Pancreas (tissue), 10 donors: Measurements from ENCODE around the gene KCNQ4. TPM values are rescaled to one million over a fixed set of nuclear protein-coding genes. Genes with fewer than 3 reads are reported as not detected.

ENCODE experiments used
- ATAC-seq, 4 donors: fragments of 200-7000 bp; cut with Tn5 transposase; one replicate each; pipeline versions ENCODE4 v1.8.0 to v1.9.1; 2020; ENCODE audit warnings: mild to moderate bottlenecking in 4 of 4, moderate library complexity in 4 of 4
- DNase-seq, 6 donors: peaks; one replicate each; pipeline ENCODE4 v3.0.0-alpha.2; 2020
- FAIRE-seq: peaks from 2 replicates; lab custom pipeline; 2012; peaks lifted over from hg19 to GRCh38; lab: Jason Lieb, UNC
- H3K27ac ChIP-seq, 4 donors: fragments of 200-600 bp; sonication (generic); 1 replicate in 3 of 4; 2 replicates in 1 of 4; pipeline versions ENCODE4 v1.5.0 to v1.8.0; 2020
- H3K27me3 ChIP-seq, 4 donors: fragments of 200-600 bp; one replicate each; pipeline ENCODE4 v1.8.0; 2021
- H3K36me3 ChIP-seq, 3 donors: fragments of 200-600 bp; sonication (generic) in 1 of 3; one replicate each; pipeline versions ENCODE4 v1.5.0 to v1.8.0; 2020 to 2021
- H3K4me1 ChIP-seq, 3 donors: fragments of 200-600 bp; one replicate each; pipeline ENCODE4 v1.8.0; 2021
- H3K4me3 ChIP-seq, 4 donors: fragments of 200-600 bp; sonication (generic) in 2 of 4; one replicate each; pipeline versions ENCODE4 v1.5.0 to v1.8.0; 2020 to 2021
- H3K9me3 ChIP-seq, 4 donors: fragments of 200-600 bp; one replicate each; pipeline ENCODE4 v1.8.0; 2021
- WGBS, 2 donors: extraction: QIAGEN DNeasy Blood & Tissue Kit; methylation state at CpG; one replicate each; pipeline ENCODE4 v1.1.7; 2013; 5-methylcytosine and 5-hydroxymethylcytosine counted together
- intact Hi-C, 3 donors: fragments of 100-400 bp; cut with DNase I; formaldehyde crosslinking; loops; one replicate each; pipeline versions ENCODE4 v1.11.1 to v1.14.2; 2022
- polyA plus RNA-seq, 2 donors: library from polyadenylated mRNA; stranded (reverse); fragments of 200-250 nt; gene quantifications; one replicate each; pipeline ENCODE4 v1.2.3, GENCODE V29; 2013
- total RNA-seq, 6 donors: library from RNA; stranded (reverse); fragmentation: NEBNext Ultra II Directional in 4 of 6; extraction: Animal tissue kit (Norgen Biotek cat#: 25700) in 4 of 6; gene quantifications; one replicate each; pipeline versions ENCODE4 v1.2.1 to v1.2.4, GENCODE V29; 2021 to 2023
- TF ChIP-seq, protein P1 (sequence below), 4 donors: fragments of 200-600 bp; sonication (generic) in 3 of 4; IDR thresholded peaks; one replicate each; pipeline versions ENCODE4 v1.5.0 to v1.8.0; 2021; ENCODE audit warnings: antibody characterized with exemption in 4 of 4
- donor health status: healthy with polysubstance abuse.
- donor health status: DM: no; HTN: no; CAD: no; lungs with moderate emphysema.
- donor health status: DM: no; HTN: no; CAD: no.
- donor health status: control.
- donor health status: control.
- donor health status: Bipolar disorder and iron deficiency.
- donor health status: DM: yes; HTN: yes; CAD: no.
- donor health status: DM: no; HTN: no; CAD: no.
- donor health status: DM: no; HTN: no; CAD: no.
- donor health status: DM: yes; HTN: yes; CAD: no.

Gene KCNQ4
- total and polyA plus RNA-seq, 8 donors = 0.35 to 6.5 (median 1.3) TPM

DNA sequence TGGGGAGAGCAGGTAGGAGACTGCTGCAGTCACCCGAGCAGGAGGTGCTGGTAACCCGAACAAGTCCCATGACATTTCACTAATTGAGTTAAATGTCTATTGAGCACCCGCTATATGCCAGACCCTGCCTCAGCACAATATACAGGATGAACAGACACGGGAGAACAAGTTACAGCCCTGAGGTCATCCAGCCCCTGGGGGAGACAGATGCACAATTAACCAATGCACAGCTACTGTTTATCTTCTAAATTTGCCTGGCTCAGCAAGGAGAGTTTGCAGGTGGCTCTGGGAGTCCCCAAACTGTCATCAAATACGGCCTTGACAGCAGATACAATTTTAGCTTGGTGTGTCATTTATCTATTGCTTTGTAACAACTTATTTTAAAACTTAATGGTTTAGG is 60.5 kb downstream of the KCNQ4 start:
- Histone ChIP-seq H3K36me3 (no peaks in the 10 kb centered on the region), H3K27ac (no peak overlapping the region), H3K27me3 (no peaks in the 10 kb centered on the region), H3K4me1 (peaks cover 4 to 11% (median 4%) of the 10 kb centered on the region in 3 donors), H3K9me3 (no peaks in the 10 kb centered on the region), H3K4me3 (no peak overlapping the region)
- no peak for FAIRE-seq
- WGBS, 2 donors = 83 to 89% methylated on average over 5 of the region's 5 CpGs
- no peak for ATAC-seq
- intact Hi-C loops = loop anchor here in 1 of 3 donors (10.0 kb wide), 1 partner anchor 219 kb away; no protein-coding TSS in a partner anchor
- no peak for DNase-seq
- TF ChIP-seq, protein P1, sequence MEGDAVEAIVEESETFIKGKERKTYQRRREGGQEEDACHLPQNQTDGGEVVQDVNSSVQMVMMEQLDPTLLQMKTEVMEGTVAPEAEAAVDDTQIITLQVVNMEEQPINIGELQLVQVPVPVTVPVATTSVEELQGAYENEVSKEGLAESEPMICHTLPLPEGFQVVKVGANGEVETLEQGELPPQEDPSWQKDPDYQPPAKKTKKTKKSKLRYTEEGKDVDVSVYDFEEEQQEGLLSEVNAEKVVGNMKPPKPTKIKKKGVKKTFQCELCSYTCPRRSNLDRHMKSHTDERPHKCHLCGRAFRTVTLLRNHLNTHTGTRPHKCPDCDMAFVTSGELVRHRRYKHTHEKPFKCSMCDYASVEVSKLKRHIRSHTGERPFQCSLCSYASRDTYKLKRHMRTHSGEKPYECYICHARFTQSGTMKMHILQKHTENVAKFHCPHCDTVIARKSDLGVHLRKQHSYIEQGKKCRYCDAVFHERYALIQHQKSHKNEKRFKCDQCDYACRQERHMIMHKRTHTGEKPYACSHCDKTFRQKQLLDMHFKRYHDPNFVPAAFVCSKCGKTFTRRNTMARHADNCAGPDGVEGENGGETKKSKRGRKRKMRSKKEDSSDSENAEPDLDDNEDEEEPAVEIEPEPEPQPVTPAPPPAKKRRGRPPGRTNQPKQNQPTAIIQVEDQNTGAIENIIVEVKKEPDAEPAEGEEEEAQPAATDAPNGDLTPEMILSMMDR (IDR thresholded peaks at IDR 0.05) = no peak

DNA sequence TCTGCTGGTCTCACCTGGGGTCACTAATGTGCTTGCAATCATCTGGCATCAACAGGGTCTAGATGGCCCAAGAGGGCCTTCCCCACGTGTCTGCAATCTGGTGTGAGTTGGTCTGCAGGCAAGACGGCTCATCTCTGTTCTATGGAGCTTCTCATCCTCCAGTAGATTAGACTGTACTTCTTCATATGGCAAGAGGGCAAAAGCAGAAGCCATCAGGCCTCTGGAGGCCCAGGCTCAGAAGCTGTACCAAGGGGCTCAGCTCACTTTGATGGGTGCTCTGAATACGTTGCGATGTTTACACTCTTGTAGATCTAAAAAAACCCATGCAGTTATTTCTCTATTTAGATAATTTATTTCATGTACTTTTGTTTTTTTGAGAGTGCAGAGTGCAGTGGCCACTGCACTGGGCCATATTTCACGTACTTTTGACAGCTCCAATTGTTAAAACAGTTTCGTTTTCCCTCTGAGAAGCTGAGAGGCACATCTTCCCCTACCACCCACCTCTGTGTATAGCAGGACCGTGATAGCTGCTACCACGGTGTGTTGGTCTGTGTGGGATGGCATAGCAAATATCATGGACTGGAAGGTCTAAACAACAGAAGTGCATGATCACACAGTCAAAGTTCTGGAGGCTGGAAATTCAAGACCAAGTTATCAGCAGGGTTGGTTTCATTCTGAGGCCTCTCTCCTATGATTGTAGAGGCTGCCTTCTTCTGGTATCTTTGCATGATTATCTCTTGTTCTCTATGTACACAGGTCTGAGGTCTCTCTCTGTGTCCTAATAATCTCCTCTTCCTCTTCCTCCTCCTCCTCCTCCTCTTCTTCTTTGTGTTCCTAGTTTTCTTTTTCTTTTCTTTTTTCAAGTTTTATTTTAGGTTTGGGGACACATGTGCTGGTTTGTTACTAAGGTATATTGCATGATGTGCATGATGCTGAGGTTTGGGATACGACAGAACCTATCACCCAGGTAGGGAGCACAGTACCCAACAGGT is 61.6 kb downstream of the KCNQ4 start:
- no peaks in the 10 kb centered on the region for H3K9me3 ChIP-seq
- H3K4me1 ChIP-seq = peaks cover 9 to 20% (median 9%) of the 10 kb centered on the region in 3 donors
- intact Hi-C loops = loop anchor here in 1 of 3 donors (5.0 to 10.0 kb wide), 2 partner anchors 107 to 220 kb away; no protein-coding TSS in a partner anchor
- no peaks in the 10 kb centered on the region for H3K27me3 ChIP-seq
- no peak overlapping the region for H3K27ac ChIP-seq
- no peak for ATAC-seq
- no peak for FAIRE-seq
- no peak for DNase-seq
- no peaks in the 10 kb centered on the region for H3K36me3 ChIP-seq
- WGBS, 2 donors = 70 to 72% methylated on average over 9 of the region's 9 CpGs
- TF ChIP-seq, protein P1 (IDR thresholded peaks at IDR 0.05) = no peak
- H3K4me3 ChIP-seq = no peak overlapping the region

DNA sequence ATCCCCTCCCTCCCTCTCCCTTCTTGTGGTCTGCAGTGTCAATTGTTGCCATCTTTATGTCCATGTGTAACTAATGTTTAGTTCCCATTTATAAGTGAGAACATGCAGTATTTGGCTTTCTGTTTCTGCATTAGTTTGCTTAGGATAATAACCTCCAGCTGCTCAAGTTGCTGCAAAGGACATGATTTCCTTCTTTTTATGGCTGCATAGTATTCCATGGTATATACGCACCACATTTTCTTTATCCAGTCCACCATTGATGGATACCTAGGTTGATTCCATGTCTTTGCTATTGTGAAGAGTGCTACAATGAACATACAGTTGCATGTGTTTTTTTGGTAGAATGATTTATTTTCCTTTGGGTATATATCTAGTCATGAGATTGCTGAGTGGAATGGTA is 62.3 kb downstream of the KCNQ4 start:
- Histone ChIP-seq H3K4me1 (peaks cover 9 to 20% (median 9%) of the 10 kb centered on the region in 3 donors), H3K4me3 (no peak overlapping the region), H3K27me3 (no peaks in the 10 kb centered on the region), H3K36me3 (no peaks in the 10 kb centered on the region), H3K27ac (no peak overlapping the region), H3K9me3 (no peaks in the 10 kb centered on the region)
- no peak for FAIRE-seq
- intact Hi-C loops = loop anchor here in 1 of 3 donors (5.0 to 10.0 kb wide), 2 partner anchors 106 to 221 kb away; no protein-coding TSS in a partner anchor
- 96 to 100% methylated on average over 1 of the region's 1 CpG for WGBS, 2 donors
- no peak for DNase-seq
- TF ChIP-seq, protein P1 (IDR thresholded peaks at IDR 0.05) = no peak
- no peak for ATAC-seq

DNA sequence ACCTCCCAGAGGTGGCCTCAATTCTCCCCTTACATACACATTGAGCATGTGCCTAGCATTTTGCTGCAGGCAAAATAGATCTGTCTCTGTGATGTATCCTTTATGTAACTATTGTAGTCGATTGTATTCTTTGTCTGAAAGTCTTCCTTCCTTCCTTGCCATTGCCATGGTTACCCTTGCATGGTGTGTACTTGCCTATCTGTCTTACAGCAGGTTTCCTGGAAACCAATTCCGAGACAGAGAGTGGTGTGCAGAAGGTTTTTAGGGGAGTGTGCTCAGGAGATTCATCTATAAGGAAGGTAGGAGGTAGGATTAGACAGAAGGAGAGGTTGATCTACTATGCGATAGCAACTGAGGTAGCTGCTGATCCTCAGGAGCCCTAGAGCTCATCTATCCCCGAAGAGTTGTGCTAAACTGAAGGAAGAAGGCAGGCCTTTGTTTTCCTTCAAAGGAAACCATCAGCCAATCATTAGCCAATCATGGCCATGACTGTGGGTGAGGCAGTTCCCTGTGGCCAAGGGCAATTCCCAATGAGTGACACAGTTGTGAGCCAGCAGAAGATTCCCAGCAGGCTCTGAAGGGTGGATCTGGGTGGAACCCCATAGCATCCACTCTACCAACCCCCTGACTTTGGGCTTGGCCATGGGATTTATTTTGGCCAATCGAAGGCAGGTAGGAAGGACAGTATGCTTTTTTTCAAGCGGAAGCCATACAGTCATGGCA is 63.6 kb downstream of the KCNQ4 start:
- Histone ChIP-seq H3K36me3 (no peaks in the 10 kb centered on the region), H3K4me3 (no peak overlapping the region), H3K4me1 (peaks cover 9 to 20% (median 9%) of the 10 kb centered on the region in 3 donors), H3K27ac (no peak overlapping the region), H3K27me3 (no peaks in the 10 kb centered on the region), H3K9me3 (no peaks in the 10 kb centered on the region)
- WGBS, 2 donors = 78 to 80% methylated on average over 6 of the region's 6 CpGs
- no peak for ATAC-seq
- DNase-seq = no peak
- TF ChIP-seq, protein P1 (IDR thresholded peaks at IDR 0.05) = no peak
- intact Hi-C loops = loop anchor here in 1 of 3 donors (5.0 to 10.0 kb wide), 2 partner anchors 105 to 222 kb away; no protein-coding TSS in a partner anchor
- FAIRE-seq = no peak
